ENCODE data around the gene DPYD.

The DPYD gene

GRCh38 chr1:97906567-97907241 lies 14.1 kb downstream of the DPYD start:
- DNase-seq = no peak

DNA sequence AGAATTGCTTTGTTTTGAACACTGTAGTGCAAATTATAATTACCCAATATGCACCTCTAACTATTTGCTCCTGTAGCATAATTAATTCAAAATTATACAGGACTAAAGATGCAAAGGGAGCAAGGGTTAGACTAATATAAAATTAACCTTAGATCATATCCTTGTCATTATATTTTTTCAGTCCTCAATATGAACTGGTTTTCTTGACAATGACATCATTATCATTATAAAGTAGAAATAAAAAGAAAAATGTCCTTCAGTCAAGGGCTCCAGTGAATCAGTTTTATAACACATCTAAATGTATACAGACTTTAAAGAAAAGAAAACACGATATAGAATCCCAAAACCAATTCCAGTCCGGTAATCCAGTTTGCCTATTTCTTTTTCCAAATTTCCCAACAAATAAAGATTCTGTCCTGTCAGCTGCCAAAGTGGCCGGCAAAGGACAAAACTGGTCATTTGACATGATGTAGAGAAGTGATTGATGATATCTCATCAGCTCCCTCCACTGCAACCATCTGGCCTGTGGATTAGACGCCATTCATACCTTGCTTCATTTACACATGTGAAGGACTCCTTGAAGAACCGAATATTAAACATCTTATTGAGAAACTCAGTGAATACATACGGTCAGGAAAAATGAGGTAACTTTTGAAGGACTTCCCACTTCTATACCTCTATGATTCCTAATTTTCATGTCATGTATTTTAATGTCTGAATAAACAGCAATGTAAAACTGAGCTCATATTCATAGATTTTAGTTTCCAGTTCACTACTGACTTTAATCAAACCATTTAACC lies 15.5 kb downstream of the DPYD start:
- no peak for DNase-seq

GRCh38 chr1:97904534-97904933 lies 16.3 kb downstream of the DPYD start:
- no peak for DNase-seq

DNA sequence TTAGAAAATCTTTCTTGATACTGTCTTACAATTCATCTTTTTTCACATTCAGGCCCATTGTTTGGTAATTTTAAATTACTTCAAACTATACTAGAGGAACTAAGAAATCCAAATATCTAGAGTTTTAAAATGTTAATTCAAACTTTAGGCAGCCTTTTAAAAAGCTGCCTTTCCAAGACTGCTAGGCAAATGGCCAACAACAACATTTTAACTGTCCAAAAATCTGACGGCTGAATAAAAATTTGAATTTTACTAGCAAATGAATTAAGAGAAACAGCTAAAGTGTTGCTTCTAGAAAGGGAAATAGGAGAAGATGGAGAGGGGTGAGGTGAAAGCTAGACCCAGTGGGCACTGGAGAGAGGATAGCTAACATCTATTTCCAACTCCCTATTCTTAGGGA lies 17.2 kb downstream of the DPYD start:
- no peak for DNase-seq

GRCh38 chr1:97902067-97902466 lies 18.8 kb downstream of the DPYD start:
- DNase-seq = no peak

DNA sequence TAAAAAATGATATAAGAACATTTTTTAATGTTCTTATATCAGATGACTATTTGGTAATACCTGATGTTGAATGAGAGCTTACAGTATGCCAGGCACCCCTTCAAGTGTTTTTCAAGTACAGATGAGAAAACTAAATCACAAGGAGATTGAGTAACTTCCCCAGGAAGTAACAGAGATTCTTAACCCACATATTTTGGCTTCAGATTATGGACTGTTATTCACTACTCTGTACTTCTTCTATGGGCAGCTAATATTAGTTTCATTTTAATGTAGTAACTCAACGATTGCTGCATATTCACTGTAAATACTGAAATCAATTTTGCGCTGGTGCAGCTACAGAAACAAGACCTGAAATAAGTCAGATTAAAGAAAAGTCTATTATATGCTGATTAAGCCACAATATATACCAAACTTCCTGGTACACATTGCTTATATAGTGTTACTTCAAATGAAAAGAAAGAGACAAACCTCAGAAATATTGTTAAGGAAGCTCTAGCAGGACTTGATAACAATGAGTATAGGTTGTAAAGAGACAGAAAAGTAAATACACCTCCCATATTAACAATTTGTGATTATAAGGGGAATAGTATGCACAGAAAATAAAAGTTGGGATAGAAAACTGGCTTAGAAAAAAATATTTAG lies 19.7 kb downstream of the DPYD start:
- DNase-seq = peak; percentile 23

- no peak for DNase-seq
Measured at GRCh38 chr1:97898948-97899347, 21.9 kb downstream of the DPYD start.

DNA sequence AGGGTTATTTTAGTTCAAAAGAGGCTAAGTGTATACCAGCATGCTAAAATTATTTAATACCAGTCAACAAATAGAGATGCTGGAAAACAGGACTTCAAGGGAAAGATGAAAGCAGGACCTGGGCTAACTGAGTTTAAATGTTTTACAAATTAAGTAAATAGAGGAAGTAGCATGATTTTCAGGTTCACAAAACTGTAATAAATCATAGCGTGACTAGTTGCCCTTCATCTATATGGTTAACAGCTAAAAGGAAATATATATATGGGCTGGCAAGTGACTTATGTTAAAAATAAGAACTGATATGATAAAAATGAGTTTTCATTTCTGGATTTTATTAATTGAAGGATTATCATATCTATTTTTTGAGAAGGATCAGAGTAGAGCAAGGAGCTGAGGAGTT lies 25.6 kb downstream of the DPYD start:
- no peak for DNase-seq

DNA sequence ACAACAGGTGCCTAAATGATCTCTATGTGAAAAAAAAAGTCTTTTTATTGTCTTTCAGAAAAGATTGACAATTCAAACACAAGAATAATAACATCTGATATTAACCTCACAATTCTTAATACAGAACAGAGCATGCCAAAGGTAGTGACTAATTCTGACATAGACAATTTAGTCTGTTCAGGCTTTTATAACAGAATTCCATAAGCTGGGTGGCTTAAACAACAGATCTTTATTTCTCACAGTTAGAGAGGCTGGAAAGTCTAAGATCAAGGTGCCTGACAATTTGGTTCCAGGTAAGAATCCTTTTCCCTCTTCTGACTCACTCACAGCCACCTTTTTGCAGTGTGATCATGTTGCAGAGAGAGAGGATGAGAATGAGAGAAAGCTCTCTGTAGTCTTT lies 27.0 kb downstream of the DPYD start:
- DNase-seq = no peak

DNA sequence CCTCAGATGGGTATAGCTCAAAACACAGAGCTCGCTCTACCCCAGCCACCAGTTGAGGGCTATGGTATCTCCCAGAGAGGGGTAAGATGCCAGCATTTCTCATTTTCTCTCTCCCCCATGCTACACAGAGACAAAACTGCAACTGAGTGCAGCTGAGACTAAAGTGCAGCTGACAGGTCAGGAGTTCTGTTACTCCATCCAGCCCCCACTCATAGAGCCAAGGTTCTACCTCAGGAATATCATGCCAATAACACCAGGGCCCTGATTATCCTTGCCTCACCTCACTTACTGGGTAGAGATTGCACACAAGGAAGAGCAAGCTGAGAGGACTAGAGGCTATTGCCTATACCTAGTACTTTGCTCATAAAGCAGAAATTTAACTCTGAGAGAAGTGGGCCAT lies 34.6 kb downstream of the DPYD start:
- DNase-seq = no peak

DNA sequence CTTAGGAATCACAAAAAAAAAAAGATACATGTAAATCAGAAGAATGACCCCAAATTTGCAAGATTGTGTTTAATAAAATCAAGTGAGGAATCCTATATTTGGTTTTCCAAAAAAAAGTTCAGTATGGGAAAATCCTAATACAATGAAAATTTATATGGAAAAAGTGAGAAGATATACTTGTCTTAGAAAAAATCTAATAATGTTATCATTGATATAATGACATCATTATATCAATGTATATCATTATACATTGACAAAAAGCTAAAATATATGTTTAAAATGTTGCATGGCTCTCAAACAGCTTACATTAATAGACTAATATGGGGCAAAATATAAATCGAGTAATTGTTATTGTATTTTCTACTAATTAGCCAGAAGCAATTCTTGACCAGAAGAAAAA lies 37.0 kb downstream of the DPYD start:
- no peak for DNase-seq

DNA sequence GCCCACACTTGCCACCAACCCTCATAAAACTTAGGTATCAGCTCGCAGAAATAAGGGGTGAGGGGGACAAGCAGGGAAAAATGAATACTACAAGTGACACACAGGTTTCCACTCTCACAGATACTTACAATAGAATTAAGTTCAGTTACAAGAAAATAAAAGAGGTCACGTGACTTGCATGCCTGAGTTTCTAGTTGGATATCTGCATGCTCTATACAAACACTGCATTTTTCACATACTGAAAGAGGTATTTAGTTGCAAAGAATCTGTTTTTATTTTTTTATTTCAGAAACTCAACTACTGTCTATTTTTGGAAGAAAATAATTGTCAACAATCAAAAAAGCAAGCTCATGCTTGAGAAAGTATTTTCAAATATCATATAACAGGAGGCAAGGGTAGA lies 43.5 kb downstream of the DPYD start:
- no peak for DNase-seq

GRCh38 chr1:97875996-97876395 lies 44.8 kb downstream of the DPYD start:
- no peak for DNase-seq

GRCh38 chr1:97870589-97870988 lies 50.2 kb downstream of the DPYD start:
- DNase-seq = no peak

GRCh38 chr1:97869441-97869840 lies 51.4 kb downstream of the DPYD start:
- DNase-seq = no peak

DNA sequence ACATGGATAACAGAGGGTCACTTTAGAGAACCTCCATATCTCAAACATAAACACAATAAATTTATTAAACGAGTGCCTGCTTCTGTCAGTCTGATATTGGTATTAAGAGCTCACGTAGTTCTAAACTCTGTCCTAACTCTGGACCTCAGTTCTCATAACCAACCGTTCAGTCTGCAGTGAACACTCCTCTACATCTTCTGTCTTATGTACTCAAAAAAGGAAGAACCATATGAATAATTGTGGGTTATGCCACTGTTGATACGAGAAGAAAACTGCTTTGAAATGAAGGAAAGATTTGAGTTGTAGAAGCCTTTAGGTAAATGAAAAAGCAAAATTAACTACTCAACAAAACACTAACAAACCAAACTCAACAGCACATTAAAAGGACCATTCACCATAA lies 53.7 kb downstream of the DPYD start:
- DNase-seq = no peak

DNA sequence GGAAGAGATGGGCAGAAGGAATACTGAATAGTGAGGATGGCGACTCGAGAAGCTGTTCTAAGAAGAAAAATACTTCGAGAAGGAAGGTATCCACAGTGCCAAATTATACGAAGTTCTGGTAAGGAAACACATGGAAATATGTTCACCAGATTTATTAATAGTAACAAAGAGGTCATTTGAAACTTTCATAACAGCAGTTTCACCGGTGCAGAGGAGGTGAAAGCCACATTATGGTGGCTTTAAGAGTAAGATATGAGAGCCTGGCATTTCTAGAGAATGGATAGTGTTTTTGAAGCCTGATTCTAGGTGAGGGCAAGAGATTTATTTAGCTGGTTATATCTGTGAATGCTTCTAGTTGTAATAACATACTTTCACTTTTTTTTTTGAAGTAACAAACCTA lies 56.2 kb downstream of the DPYD start:
- no peak for DNase-seq

GRCh38 chr1:97853221-97853620 lies 67.6 kb downstream of the DPYD start:
- no peak for DNase-seq

DNA sequence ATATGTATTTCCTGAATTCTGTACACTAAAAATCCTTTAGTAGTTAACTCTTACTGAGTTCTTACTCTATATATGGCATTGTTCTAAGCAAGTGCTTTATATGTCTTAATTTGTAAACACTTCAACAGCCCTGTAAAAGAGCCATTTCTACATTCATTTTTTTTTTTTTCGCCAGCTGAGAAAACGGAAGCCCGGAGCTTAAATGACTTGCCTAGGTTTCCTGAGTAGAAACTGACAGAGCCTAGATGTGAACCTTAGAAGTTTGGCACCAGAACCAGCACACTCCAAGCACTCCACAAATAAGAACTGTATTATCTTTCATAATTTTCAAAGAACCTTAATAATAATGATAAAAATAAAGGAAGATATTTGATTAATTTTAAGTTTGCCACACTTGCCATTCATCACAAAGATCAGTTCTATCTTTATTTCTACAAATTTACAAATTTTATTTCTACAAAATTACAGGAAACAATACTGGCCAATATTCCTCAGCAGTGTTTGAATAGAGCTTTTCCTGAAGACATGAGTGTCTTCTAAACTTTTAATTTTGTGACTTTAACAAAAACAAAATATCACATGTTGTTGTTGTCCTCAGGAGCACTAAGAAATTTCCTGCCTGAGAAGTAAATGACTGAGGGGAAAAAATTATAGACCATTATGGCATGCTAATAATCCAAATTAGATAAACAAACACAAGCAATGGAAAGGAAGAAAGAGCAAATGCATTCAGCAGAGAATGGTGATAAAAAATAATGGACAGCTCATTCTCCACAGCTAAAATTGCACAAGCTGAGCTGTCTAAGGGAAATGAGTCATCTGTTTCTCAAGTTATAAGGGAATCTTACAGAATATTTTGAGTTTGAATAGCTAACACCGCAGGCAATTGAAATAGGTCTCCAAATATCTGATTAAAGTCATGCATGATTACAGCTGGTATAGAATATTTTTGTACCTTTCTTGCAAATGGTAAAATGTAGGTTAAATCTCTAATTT lies 71.2 kb downstream of the DPYD start:
- DNase-seq = no peak

- DNase-seq = no peak
Measured at GRCh38 chr1:97845805-97846204, 75.0 kb downstream of the DPYD start.

DNA sequence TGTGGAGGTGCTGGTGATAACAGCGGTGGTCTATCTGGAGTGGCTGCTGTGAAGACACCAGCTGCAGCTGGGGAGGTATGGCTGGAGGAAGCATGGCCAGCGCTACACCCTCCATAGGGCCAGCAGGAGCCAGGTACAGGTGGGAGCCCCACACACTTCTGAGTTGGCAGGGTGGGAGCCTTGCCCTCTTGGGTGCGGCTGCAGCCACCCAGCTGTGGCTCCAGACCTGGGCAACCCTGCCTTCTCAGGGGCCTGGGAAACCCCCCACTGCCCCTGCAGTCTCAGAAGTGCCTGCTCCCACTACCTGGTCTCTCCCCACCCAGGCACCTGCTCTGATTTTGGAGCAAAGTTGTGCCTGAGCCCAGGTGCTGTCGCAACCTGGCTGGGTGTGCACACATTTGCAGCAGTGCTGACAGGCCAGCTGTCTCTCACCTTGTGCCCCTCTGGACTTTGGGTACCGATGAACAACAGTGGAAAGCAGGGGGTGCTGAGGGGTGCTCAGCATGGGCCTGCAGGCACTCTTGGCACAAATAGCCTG lies 76.2 kb downstream of the DPYD start:
- DNase-seq = no peak

DNA sequence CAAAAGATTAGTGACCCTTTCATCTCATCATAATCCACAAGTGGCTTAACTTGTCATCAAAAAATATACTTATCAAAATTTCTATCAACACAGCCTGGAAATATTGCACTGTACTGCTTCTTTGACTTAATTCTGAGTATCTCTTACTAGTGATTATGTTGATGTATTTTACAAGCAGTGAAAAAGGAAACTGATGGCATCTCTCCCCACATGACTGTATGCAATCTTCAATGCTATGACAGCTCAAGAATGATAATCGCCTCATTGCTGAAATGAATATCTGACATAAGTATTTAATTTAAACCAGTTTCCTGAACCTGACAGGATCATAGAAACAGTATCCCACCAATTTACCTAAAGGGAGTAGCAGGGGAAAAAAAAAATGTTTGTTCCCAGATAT lies 79.5 kb downstream of the DPYD start:
- no peak for DNase-seq

DNA sequence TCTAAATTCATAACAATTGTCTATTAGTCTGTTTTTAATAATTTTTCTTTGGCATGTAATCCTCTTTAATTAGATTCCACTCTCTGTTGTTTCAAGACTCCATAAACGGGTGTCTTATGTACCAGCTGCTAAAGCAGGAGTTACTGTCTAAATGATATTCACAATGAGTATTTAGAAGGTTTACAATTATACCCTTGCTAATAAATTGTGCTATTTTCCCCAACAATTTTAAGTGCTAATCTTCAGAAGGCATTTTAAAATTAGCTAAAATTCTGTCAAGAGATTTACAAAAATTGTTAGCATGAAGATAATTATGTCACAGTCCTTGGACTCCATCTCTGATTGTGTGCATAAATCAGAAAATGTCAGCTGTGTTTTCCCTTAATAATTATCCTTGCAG lies 83.7 kb downstream of the DPYD start:
- DNase-seq = no peak

Measured in CD4-positive, alpha-beta T cell treated with Interleukin-17A for 1 hour (primary cell).